HepG2 (cell line): Measurements from ENCODE around the gene BBS5. TPM values are rescaled to one million over a fixed set of nuclear protein-coding genes. Genes with fewer than 3 reads are reported as not detected.
A peak's percentile ranks its signal among the peaks of the same experiment; 100 is the strongest.

Source experiments
- HOXA7 ChIP-seq: sonication (generic); formaldehyde crosslinking; IDR thresholded peaks from 2 replicates; pipeline ENCODE4 v1.8.1; 2022; ENCODE audit warnings: mild to moderate bottlenecking, missing genetic modification reagents, moderate library complexity
- KAT8 ChIP-seq: IDR thresholded peaks from 2 replicates; pipeline ENCODE4 v1.6.1; 2016; ENCODE audit warnings: missing genetic modification reagents, missing compliant biosample characterization
- SMAD9 ChIP-seq: sonication (generic); formaldehyde crosslinking; IDR thresholded peaks from 2 replicates; pipeline ENCODE4 v1.5.1; 2020; ENCODE audit warnings: mild to moderate bottlenecking, missing genetic modification reagents
- TCF7 ChIP-seq: sonication (generic); IDR thresholded peaks from 2 replicates; pipeline ENCODE4 v1.6.1; 2016; ENCODE audit warnings: antibody characterized with exemption, low read depth
- ZNF354B ChIP-seq: sonication (generic); formaldehyde crosslinking; IDR thresholded peaks from 2 replicates; pipeline ENCODE4 v1.8.0; 2022; ENCODE audit warnings: mild to moderate bottlenecking, missing genetic modification reagents
- ZNF460 ChIP-seq: sonication (generic); formaldehyde crosslinking; IDR thresholded peaks from 2 replicates; pipeline ENCODE4 v1.5.1; 2020; ENCODE audit warnings: missing genetic modification reagents, mild to moderate bottlenecking, borderline replicate concordance
- ZNF747 ChIP-seq: sonication (generic); formaldehyde crosslinking; IDR thresholded peaks from 2 replicates; pipeline ENCODE4 v1.8.1; 2023; ENCODE audit warnings: missing genetic modification reagents, mild to moderate bottlenecking, borderline replicate concordance
- polyA plus RNA-seq, 8 experiments: library from polyadenylated mRNA; depleted of rRNA in 3 of 8; stranded (reverse) in 7 of 8; unstranded in 1 of 8; fragments of >200 nt; fragmentation: Illumina TruSeq in 4 of 8; extraction: Trizol in 4 of 8; gene quantifications; 2 replicates each; pipeline versions ENCODE4 v1.2.1 to v1.2.3, GENCODE V29; 2011 to 2016; ENCODE audit warnings: low read depth in 4 of 8, missing spikeins in 1 of 8, mixed read lengths in 1 of 8; ENCODE audit not compliant: insufficient read depth in 1 of 8
- total RNA-seq, 5 experiments: library from RNA; depleted of rRNA; stranded (reverse); fragments of >200 nt; fragmentation: Illumina TruSeq; extraction: Trizol; gene quantifications; 2 replicates each; pipeline ENCODE4 v1.2.3, GENCODE V29; 2016; ENCODE audit warnings: low read depth in 1 of 5
- TF ChIP-seq, protein P1 (sequence below): sonication (generic); formaldehyde crosslinking; IDR thresholded peaks from 2 replicates; pipeline ENCODE4; 2020; ENCODE audit warnings: missing genetic modification reagents, mild to moderate bottlenecking, borderline replicate concordance
- TF ChIP-seq, protein P2 (sequence below): sonication (generic); formaldehyde crosslinking; IDR thresholded peaks from 2 replicates; pipeline ENCODE4 v1.5.1; 2020; ENCODE audit warnings: mild to moderate bottlenecking, missing genetic modification reagents, moderate library complexity
- TF ChIP-seq, protein P3 (sequence below): sonication (generic); formaldehyde crosslinking; IDR thresholded peaks from 2 replicates; pipeline ENCODE4 v1.4.0; 2020; ENCODE audit warnings: missing genetic modification reagents
- TF ChIP-seq, protein P4 (sequence below): sonication (generic); formaldehyde crosslinking; IDR thresholded peaks from one replicate; pipeline ENCODE4 v1.5.1; 2020; ENCODE audit warnings: mild to moderate bottlenecking, missing genetic modification reagents; ENCODE audit errors: not compliant biosample characterization
- TF ChIP-seq, protein P5 (sequence below): sonication (generic); formaldehyde crosslinking; IDR thresholded peaks from 2 replicates; pipeline ENCODE4 v1.4.0; 2020; ENCODE audit warnings: mild to moderate bottlenecking, missing genetic modification reagents

The BBS5 gene
- total and polyA plus RNA-seq, 2 of the 13 experiments (the other 11 are each of a cell fraction or from before 2014, with no cell fraction given) = 1.8 to 4.5 TPM

DNA sequence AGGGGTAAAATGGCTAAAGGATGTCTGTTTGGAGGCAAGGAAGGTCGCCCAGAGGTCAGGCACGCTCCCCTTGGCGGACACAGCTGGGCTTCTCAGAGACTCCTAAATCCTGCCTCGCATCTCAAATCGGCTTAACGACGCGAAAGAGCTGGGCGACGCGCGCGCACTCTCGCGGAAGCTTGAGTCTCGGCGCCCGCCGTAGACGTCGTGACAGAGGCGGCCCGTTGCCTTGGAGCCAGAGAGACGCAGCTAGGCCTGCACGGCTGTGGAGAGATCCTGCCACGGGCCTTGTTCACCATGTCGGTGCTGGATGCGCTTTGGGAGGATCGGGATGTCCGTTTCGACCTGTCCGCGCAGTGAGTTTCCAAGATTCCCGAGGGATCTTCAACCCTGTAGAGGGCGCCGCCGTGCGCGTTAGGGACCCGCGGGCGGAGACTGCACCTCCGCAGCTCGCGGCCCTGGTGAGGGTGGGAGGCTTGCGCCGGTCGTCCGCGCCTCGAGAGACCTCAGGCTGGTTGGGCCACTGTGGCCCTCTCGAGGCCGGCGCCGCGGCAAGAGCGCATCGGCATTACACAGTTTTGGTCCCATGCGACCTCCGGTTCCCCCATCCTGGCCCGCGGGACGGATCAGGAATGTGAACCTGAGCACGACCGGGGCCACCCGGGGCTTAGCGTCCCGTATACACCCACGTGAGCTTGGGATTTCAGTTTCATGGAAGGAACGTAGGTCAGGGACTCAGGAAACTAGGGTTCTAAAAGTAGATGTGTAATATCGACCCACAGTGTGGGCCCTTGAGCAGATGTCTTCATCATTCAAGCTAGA lies at the start of gene BBS5 (continued):
- TF ChIP-seq, protein P1, sequence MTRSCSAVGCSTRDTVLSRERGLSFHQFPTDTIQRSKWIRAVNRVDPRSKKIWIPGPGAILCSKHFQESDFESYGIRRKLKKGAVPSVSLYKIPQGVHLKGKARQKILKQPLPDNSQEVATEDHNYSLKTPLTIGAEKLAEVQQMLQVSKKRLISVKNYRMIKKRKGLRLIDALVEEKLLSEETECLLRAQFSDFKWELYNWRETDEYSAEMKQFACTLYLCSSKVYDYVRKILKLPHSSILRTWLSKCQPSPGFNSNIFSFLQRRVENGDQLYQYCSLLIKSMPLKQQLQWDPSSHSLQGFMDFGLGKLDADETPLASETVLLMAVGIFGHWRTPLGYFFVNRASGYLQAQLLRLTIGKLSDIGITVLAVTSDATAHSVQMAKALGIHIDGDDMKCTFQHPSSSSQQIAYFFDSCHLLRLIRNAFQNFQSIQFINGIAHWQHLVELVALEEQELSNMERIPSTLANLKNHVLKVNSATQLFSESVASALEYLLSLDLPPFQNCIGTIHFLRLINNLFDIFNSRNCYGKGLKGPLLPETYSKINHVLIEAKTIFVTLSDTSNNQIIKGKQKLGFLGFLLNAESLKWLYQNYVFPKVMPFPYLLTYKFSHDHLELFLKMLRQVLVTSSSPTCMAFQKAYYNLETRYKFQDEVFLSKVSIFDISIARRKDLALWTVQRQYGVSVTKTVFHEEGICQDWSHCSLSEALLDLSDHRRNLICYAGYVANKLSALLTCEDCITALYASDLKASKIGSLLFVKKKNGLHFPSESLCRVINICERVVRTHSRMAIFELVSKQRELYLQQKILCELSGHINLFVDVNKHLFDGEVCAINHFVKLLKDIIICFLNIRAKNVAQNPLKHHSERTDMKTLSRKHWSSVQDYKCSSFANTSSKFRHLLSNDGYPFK = peak; percentile 94
- TF ChIP-seq, protein P2, sequence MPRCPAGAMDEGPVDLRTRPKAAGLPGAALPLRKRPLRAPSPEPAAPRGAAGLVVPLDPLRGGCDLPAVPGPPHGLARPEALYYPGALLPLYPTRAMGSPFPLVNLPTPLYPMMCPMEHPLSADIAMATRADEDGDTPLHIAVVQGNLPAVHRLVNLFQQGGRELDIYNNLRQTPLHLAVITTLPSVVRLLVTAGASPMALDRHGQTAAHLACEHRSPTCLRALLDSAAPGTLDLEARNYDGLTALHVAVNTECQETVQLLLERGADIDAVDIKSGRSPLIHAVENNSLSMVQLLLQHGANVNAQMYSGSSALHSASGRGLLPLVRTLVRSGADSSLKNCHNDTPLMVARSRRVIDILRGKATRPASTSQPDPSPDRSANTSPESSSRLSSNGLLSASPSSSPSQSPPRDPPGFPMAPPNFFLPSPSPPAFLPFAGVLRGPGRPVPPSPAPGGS (CRISPR knock-in tag) = peak; percentile 84
- TF ChIP-seq, protein P3, sequence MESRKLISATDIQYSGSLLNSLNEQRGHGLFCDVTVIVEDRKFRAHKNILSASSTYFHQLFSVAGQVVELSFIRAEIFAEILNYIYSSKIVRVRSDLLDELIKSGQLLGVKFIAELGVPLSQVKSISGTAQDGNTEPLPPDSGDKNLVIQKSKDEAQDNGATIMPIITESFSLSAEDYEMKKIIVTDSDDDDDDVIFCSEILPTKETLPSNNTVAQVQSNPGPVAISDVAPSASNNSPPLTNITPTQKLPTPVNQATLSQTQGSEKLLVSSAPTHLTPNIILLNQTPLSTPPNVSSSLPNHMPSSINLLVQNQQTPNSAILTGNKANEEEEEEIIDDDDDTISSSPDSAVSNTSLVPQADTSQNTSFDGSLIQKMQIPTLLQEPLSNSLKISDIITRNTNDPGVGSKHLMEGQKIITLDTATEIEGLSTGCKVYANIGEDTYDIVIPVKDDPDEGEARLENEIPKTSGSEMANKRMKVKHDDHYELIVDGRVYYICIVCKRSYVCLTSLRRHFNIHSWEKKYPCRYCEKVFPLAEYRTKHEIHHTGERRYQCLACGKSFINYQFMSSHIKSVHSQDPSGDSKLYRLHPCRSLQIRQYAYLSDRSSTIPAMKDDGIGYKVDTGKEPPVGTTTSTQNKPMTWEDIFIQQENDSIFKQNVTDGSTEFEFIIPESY (CRISPR knock-in tag) = no peak; the same call in 1 of the 2 replicates
- TF ChIP-seq ZNF460 (CRISPR knock-in tag) (0 out of 2 replicates have a peak, but pooled peaks have one; percentile 17), ZNF747 (peak; percentile 81; the same call in 1 of the 2 replicates), KAT8 (peak; percentile 85), ZNF354B (peak; percentile 91; the same call in 1 of the 2 replicates), SMAD9 (CRISPR knock-in tag) (peak; percentile 78; the same call in 1 of the 2 replicates), TCF7 (no peak), HOXA7 (CRISPR knock-in tag) (no peak)
- TF ChIP-seq, protein P4, sequence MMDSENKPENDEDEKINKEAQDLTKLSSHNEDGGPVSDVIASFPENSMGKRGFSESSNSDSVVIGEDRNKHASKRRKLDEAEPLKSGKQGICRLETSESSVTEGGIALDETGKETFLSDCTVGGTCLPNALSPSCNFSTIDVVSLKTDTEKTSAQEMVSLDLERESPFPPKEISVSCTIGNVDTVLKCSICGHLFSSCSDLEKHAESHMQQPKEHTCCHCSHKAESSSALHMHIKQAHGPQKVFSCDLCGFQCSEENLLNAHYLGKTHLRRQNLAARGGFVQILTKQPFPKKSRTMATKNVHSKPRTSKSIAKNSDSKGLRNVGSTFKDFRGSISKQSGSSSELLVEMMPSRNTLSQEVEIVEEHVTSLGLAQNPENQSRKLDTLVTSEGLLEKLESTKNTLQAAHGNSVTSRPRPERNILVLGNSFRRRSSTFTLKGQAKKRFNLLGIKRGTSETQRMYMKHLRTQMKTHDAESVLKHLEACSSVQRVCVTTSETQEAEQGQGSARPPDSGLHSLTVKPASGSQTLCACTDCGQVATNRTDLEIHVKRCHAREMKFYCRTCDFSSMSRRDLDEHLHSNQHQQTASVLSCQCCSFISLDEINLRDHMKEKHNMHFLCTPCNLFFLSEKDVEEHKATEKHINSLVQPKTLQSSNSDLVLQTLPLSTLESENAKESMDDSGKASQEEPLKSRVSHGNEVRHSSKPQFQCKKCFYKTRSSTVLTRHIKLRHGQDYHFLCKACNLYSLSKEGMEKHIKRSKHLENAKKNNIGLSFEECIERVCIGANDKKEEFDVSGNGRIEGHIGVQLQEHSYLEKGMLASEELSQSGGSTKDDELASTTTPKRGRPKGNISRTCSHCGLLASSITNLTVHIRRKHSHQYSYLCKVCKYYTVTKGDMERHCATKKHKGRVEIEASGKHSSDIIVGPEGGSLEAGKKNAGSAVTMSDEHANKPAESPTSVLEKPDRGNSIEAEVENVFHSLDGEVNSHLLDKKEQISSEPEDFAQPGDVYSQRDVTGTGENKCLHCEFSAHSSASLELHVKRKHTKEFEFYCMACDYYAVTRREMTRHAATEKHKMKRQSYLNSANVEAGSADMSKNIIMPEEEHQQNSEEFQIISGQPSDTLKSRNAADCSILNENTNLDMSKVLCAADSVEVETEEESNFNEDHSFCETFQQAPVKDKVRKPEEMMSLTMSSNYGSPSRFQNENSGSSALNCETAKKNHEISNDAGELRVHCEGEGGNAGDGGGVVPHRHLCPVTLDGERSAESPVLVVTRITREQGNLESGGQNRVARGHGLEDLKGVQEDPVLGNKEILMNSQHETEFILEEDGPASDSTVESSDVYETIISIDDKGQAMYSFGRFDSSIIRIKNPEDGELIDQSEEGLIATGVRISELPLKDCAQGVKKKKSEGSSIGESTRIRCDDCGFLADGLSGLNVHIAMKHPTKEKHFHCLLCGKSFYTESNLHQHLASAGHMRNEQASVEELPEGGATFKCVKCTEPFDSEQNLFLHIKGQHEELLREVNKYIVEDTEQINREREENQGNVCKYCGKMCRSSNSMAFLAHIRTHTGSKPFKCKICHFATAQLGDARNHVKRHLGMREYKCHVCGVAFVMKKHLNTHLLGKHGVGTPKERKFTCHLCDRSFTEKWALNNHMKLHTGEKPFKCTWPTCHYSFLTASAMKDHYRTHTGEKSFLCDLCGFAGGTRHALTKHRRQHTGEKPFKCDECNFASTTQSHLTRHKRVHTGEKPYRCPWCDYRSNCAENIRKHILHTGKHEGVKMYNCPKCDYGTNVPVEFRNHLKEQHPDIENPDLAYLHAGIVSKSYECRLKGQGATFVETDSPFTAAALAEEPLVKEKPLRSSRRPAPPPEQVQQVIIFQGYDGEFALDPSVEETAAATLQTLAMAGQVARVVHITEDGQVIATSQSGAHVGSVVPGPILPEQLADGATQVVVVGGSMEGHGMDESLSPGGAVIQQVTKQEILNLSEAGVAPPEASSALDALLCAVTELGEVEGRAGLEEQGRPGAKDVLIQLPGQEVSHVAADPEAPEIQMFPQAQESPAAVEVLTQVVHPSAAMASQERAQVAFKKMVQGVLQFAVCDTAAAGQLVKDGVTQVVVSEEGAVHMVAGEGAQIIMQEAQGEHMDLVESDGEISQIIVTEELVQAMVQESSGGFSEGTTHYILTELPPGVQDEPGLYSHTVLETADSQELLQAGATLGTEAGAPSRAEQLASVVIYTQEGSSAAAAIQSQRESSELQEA (CRISPR knock-in tag) = peak; percentile 91
- TF ChIP-seq, protein P5, sequence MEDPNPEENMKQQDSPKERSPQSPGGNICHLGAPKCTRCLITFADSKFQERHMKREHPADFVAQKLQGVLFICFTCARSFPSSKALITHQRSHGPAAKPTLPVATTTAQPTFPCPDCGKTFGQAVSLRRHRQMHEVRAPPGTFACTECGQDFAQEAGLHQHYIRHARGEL (CRISPR knock-in tag) = no peak
